ENCODE data around the gene ABI1.

Gene ABI1

GRCh38 chr10:26881600-26882331, 21.0 kb upstream of the ABI1 start:
- H3K4me3 ChIP-seq = peak overlapping the region; percentile 66
- peak; percentile 45 for DNase-seq (ENCODE audit: low read depth, low spot score)
- peak overlapping the region; percentile 26 for H3K9ac ChIP-seq (ENCODE audit: insufficient read length)
- H3K36me3 ChIP-seq (ENCODE audit: insufficient read depth, low read length) = no peaks in the 10 kb centered on the region
- H3K9me3 ChIP-seq (ENCODE audit: low read depth, low read length) = no peaks in the 10 kb centered on the region
- TF ChIP-seq FOXP2 (optimal IDR thresholded peaks at IDR 0.05; ENCODE audit: control extremely low read depth, extremely low read length, insufficient read depth) (no peak), POLR2AphosphoS5 (IDR thresholded peaks at IDR 0.05; ENCODE audit: borderline replicate concordance, low read depth, low read length) (no peak), EZH2 (IDR thresholded peaks at IDR 0.05) (no peak)
- H3K27ac ChIP-seq = peak overlapping the region; percentile 64; the same call in 1 of the 2 replicates

DNA sequence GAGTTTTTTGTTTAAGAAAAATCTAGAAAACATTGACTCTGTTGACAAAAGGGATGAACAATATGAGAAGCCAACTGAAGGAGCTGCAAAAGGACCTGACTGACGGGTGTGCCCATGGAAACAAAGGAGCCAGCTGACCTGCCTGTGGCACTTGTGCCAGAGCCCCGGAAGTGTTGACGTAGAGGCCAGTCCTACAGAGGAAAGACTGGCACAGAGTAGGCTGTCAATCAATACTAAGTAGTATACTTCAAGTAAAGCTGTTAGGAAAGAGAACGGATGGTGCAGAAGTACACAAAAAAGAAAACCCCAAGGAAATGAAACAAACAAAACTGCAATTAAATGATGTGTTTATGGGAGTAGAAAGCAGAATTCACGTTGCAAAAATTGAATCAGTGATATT, 19.0 kb upstream of the ABI1 start:
- TF ChIP-seq EZH2 (IDR thresholded peaks at IDR 0.05) (no peak), FOXP2 (optimal IDR thresholded peaks at IDR 0.05; ENCODE audit: control extremely low read depth, extremely low read length, insufficient read depth) (no peak), POLR2AphosphoS5 (IDR thresholded peaks at IDR 0.05; ENCODE audit: borderline replicate concordance, low read depth, low read length) (no peak)

DNA sequence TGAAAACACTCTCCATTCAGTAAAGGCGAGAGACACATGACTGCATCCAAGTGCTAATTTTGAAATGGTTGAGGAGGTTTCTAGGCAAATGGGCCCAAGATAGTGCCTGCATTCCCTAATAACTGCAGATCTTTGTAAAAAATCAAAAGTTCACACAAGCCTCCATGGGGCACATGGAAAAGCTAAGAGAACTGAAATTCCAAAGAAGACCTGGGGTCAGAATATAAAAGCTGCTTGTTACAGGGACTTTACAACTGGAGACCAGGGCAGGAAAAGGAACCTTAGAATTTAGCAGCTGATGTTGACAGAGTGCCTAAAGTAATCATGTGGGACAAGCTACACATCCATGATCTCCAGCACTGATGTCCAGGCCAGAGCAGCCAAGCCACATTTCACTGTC, 10.0 kb upstream of the ABI1 start:
- TF ChIP-seq POLR2AphosphoS5 (IDR thresholded peaks at IDR 0.05; ENCODE audit: borderline replicate concordance, low read depth, low read length) (no peak), FOXP2 (optimal IDR thresholded peaks at IDR 0.05; ENCODE audit: control extremely low read depth, extremely low read length, insufficient read depth) (no peak), EZH2 (IDR thresholded peaks at IDR 0.05) (no peak)

More for the DNA sequence above, 19.0 kb upstream of the ABI1 start:
- DNase-seq (ENCODE audit: low read depth, low spot score) = no peak
- Histone ChIP-seq H3K4me3 (no peak overlapping the region), H3K9me3 (ENCODE audit: low read depth, low read length) (no peaks in the 10 kb centered on the region), H3K9ac (ENCODE audit: insufficient read length) (no peak overlapping the region), H3K36me3 (ENCODE audit: insufficient read depth, low read length) (no peaks in the 10 kb centered on the region), H3K27ac (no peak overlapping the region)

GRCh38 chr10:26869528-26869927, 8.8 kb upstream of the ABI1 start:
- no peak for TF ChIP-seq EZH2 (IDR thresholded peaks at IDR 0.05)
- no peak for TF ChIP-seq FOXP2 (optimal IDR thresholded peaks at IDR 0.05; ENCODE audit: control extremely low read depth, extremely low read length, insufficient read depth)
- no peak for TF ChIP-seq POLR2AphosphoS5 (IDR thresholded peaks at IDR 0.05; ENCODE audit: borderline replicate concordance, low read depth, low read length)
- Histone ChIP-seq H3K27ac (no peak overlapping the region), H3K9ac (ENCODE audit: insufficient read length) (no peak overlapping the region)

More for the DNA sequence above, 10.0 kb upstream of the ABI1 start:
- Histone ChIP-seq H3K27ac (no peak overlapping the region), H3K9ac (ENCODE audit: insufficient read length) (no peak overlapping the region), H3K4me3 (no peak overlapping the region), H3K9me3 (ENCODE audit: low read depth, low read length) (no peaks in the 10 kb centered on the region), H3K36me3 (ENCODE audit: insufficient read depth, low read length) (no peaks in the 10 kb centered on the region)
- DNase-seq (ENCODE audit: low read depth, low spot score) = no peak

DNA sequence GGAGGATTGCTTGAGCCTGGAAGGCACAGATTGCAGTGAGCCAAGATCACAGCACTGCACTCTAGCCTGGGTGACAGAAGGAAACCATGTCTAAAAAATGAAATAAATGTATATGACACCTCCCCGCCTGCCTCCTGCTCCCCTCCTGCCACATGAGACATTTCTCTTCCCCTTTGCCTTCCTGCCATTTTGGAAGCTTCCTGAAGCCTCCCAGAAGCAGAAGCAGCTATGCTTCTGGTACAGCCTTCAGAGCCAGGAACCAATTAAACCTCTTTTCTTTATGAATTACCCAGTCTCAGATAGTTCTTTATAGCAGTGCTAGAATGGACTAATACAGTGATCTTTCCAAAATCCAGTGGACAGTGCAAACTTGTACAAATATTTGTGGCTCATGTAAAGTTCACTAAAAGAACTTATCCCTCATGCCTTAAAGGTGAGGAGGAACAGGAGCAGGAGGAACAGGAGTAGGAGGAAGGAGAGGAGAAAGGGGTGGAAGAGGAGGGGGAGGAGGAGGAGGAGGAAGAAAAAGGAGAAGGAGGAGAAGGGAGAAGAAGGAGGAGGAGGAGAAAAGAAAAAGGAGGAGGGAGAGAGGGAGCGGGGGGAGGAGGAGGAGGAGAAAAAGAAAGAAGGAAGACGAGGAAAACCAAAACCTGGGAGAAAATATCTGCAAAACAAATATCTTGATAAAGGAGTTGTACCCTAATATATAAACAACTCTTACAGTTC, 2.8 kb upstream of the ABI1 start:
- TF ChIP-seq FOXP2 (optimal IDR thresholded peaks at IDR 0.05; ENCODE audit: control extremely low read depth, extremely low read length, insufficient read depth) = no peak
- TF ChIP-seq EZH2 (IDR thresholded peaks at IDR 0.05) = no peak
- no peak for TF ChIP-seq POLR2AphosphoS5 (IDR thresholded peaks at IDR 0.05; ENCODE audit: borderline replicate concordance, low read depth, low read length)
- H3K27ac ChIP-seq = no peak overlapping the region
- no peaks in the 10 kb centered on the region for H3K36me3 ChIP-seq (ENCODE audit: insufficient read depth, low read length)

More at GRCh38 chr10:26869528-26869927, 8.8 kb upstream of the ABI1 start:
- Histone ChIP-seq H3K36me3 (ENCODE audit: insufficient read depth, low read length) (no peaks in the 10 kb centered on the region), H3K9me3 (ENCODE audit: low read depth, low read length) (no peaks in the 10 kb centered on the region), H3K4me3 (no peak overlapping the region)
- DNase-seq (ENCODE audit: low read depth, low spot score) = no peak

DNA sequence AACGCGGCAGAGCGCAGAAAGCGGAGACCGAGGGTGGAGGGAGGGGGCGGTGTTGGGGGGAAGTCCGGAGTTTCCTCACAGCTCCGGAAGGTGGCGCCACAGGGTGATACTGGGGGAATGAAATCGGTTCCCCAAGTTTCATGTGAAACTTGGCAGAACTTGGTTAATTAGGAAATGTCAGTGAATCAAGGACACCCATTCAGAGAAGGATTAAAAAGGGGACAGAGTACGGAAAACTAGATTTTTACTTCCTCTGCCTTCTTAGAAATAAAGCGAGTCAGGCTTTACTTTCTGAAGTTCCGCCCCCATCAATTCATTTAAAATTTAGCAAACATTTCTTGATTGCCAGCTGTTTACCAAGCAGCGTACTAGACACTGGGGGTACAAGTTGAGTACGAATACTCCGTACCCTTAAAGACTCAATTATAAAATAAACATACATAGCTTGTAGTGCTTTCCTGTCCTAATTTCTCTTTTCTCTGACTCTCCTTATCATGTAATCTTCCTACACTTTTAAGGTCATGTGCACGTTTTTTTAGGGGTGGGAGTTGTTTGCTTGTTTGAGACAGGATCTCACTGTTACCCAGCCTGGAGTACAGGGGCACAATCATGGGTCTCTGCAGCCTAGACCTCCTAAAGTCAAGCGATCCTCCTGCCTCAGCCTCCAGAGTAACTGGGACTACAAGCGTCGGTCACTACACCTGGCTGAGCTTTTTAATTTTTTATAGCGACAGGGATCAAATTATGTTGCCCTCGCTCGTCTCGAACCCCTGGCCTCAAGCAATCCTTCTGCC, 644 bp upstream of the ABI1 start:
- no peak for DNase-seq (ENCODE audit: low read depth, low spot score)
- TF ChIP-seq EZH2 (IDR thresholded peaks at IDR 0.05) = no peak
- TF ChIP-seq FOXP2 (optimal IDR thresholded peaks at IDR 0.05; ENCODE audit: control extremely low read depth, extremely low read length, insufficient read depth) = no peak
- TF ChIP-seq POLR2AphosphoS5 (IDR thresholded peaks at IDR 0.05; ENCODE audit: borderline replicate concordance, low read depth, low read length) = no peak
- no peak overlapping the region for H3K4me3 ChIP-seq
- H3K9me3 ChIP-seq (ENCODE audit: low read depth, low read length) = no peaks in the 10 kb centered on the region
- H3K27ac ChIP-seq = no peak overlapping the region
- H3K9ac ChIP-seq (ENCODE audit: insufficient read length) = peak overlapping the region; percentile 41
- H3K36me3 ChIP-seq (ENCODE audit: insufficient read depth, low read length) = no peaks in the 10 kb centered on the region

More for the DNA sequence above, 2.8 kb upstream of the ABI1 start:
- DNase-seq (ENCODE audit: low read depth, low spot score) = no peak
- H3K4me3 ChIP-seq = no peak overlapping the region
- H3K9ac ChIP-seq (ENCODE audit: insufficient read length) = no peak overlapping the region
- no peaks in the 10 kb centered on the region for H3K9me3 ChIP-seq (ENCODE audit: low read depth, low read length)

GRCh38 chr10:26860102-26860442, 686 bp downstream of the ABI1 start:
- TF ChIP-seq FOXP2 (optimal IDR thresholded peaks at IDR 0.05; ENCODE audit: control extremely low read depth, extremely low read length, insufficient read depth) (no peak), EZH2 (IDR thresholded peaks at IDR 0.05) (no peak), POLR2AphosphoS5 (IDR thresholded peaks at IDR 0.05; ENCODE audit: borderline replicate concordance, low read depth, low read length) (no peak)
- H3K4me3 ChIP-seq = peak overlapping the region; percentile 89
- peak overlapping the region; percentile 60; the same call in 1 of the 2 replicates for H3K27ac ChIP-seq
- no peaks in the 10 kb centered on the region for H3K36me3 ChIP-seq (ENCODE audit: insufficient read depth, low read length)
- H3K9me3 ChIP-seq (ENCODE audit: low read depth, low read length) = no peaks in the 10 kb centered on the region
- DNase-seq (ENCODE audit: low read depth, low spot score) = no peak
- H3K9ac ChIP-seq (ENCODE audit: insufficient read length) = peak overlapping the region; percentile 90

Measured in SK-N-MC (cell line).